ENCODE results near the gene PPP3CA.
A peak's percentile ranks its signal among the peaks of the same experiment; 100 is the strongest.
"Not testable (repeated sequence)": the region's sequence is repeated elsewhere in the genome, so short reads cannot be mapped to it uniquely, and the experiment has no call there.

Gene PPP3CA

DNA sequence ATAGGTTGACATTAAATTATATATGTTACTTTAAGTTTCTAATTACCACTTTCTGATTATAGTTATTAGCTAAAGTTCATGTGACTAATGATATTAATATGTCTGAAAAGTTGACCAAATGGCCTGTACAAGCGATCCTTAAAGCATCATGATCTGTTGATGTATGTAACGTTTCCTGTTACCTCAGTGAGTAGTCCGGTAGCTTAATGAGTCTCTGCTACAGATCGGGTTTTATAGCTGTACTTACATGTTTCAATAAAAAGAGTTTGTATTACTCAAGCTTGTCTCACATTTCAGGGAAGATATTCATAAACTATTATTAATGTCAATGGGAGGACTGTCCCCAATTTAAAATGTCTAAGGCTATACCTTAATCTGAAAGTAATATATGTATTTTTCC is 246.3 kb downstream of the PPP3CA start:
- DNase-seq (ENCODE audit: low spot score) = no peak

DNA sequence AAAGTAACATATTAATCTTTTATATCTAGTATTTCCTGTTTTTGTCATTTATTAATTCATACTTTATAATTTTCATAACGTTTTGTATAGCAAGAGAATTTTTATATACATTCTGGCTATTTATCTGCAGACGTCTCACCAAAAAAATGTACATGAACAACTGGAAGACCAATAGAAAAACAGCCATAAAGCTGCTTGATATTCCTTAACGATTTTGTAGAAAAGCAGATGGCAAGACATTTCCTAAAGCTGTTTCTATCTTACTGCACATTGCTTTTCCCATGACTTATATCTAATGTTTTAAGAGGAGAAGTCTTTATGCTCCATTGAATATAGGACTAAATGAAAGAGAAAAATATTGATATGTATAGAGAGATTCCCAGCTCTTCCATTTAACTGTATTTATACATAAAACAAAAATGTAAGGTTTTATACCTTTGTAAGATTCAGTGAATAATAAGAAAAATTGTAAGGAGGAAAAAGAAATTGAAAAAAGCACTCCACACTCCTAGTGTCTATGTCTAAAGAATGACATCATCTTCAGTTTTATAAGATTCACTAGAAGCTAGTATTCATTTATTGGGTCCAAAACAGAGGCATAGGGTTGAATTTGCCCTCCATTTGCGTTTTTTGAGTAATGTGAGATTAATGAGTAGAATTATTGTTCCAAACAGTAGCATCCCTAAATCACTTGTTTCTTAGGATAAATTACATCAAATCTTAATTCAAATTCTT is 248.5 kb downstream of the PPP3CA start:
- DNase-seq (ENCODE audit: low spot score) = no peak

DNA sequence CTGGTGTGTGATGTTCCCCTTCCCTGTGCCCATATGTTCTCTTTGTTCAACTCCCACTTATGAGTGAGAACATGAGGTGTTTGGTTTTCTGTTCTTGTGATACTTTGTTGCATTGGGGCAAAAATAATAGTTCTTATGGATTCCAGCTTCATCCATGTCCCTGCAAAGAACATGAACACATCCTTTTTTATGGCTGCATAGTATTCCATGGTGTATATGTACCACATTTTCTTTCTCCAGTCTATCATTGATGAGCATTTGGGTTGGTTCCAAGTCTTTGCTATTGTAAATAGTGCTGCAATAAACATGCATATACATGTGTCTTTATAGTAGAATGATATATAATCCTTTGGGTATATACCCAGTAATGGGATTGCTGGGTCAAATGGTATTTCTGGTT is 254.7 kb downstream of the PPP3CA start:
- not testable (repeated sequence) for DNase-seq (ENCODE audit: low spot score)

DNA sequence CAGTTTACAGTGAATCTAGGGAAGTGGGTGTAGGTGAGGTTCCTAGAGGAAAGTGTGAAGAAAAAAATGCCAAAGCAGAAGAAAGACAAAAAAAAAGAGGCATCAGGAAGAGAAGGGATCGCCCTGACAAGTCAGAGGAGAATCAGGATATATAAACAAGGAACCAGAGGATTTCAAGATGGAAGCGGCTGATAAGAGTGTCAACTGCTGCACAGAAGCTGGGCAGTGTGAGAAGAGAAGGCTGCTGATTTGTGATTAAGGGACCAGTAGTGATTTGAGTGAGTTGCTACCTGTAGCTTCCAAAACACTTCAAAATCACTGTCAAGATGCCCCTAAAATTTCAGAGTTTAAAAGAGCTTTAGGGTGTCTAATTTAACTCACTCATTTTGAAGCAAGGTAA is 258.2 kb downstream of the PPP3CA start:
- no peak for DNase-seq (ENCODE audit: low spot score)

DNA sequence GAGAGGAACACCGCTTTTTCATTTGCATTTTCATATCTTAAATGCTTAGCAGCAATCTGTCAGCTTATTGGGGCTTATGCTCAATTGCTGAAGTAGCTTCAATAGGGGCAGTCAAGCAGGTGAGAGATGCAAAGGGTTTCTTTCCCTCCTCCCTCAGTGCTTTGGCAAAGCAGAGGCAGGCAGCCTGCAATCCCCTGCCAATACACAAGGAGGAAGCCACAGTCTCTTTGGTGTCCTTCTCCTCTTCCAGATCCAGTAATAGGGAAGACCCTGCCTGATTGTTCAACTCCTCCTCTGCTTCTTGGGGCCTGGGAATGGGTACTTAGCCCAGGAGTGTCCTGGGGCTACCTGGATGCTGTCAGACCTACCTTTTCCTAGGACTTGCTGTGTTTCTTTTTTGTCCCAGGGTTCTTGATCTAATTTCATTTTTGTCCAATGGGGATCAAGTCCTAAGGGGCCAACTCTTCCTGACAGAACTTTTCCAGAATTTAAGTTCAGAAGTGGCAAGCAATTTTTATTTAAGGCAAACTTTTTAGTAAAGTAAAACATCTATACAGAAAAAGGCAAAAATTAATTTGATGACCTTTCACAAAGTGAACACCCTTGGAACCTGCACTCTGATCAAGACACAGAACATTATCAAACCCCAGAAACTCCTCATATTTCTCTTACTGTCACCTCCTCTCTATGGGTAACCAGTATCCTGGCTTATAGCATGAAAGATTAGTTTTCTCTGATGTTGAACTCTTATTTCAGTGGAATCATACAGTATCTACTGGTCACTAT is 260.3 kb downstream of the PPP3CA start:
- DNase-seq (ENCODE audit: low spot score) = no peak

DNA sequence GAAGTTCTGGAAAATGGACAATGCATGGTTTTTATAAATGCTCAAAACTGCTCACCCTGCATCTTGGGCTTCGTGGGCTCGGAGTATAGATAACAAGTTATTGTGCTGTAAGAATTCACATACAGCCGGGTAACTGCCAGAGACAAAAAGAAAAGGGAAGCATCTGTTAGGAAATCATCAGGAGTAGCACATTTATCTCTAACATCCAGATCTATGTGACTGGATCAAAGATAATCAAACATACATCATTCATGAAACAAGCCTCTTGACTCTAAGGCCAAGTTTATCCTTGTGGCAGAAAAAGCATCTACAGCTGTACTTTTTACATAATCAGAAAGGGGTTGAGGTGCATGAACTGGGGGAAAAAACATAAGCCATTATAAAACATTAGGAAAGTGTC is 264.2 kb downstream of the PPP3CA start:
- no peak for DNase-seq (ENCODE audit: low spot score)

DNA sequence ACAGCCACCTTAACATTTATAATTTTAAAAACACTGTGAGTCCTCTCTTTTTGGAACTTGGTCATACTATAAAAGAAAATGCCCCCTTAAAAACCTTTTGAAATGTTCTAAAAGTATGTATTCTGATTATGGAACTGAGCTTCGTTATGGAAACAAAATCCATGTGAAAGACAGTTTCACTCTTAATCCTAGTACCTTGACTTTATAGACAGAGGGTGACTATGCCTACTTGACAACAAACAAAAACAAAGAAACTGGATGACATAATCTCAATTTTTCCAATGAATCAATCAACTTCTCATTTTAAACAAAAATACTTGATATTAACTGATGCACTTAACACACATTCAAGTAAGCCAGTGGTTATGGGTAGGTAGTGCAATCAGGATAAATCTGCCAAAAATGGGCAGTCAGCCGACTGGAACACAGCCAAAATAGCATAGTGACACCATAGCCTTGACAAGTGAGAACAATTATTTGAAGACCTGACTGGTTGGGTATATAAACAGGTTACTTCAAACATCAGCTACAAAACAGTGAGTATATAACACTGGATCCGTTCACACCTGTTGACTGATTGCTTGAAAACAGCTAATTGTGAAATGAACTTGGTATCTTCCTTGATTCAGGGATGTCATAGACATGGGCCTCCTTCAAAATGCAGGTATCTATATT is 265.5 kb downstream of the PPP3CA start:
- DNase-seq (ENCODE audit: low spot score) = peak; percentile 15

DNA sequence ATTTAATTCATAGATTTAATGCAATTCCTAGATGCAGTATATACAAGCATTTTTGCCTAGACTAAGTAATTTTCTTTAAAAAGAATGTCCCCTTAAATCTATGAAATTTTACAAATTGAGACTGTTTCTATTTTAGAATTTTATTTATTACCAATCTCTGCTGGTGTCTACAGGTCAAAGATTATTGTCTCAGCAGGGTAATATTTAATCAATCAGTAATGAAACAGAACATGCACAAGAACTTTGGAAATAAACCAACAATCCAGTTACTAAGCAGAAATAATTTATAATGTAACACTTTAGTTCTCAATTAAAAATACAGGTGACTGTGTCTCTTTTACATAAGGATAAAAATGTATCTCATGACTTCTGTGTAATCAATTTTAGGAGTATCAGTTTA is 266.2 kb downstream of the PPP3CA start:
- no peak for DNase-seq (ENCODE audit: low spot score)

DNA sequence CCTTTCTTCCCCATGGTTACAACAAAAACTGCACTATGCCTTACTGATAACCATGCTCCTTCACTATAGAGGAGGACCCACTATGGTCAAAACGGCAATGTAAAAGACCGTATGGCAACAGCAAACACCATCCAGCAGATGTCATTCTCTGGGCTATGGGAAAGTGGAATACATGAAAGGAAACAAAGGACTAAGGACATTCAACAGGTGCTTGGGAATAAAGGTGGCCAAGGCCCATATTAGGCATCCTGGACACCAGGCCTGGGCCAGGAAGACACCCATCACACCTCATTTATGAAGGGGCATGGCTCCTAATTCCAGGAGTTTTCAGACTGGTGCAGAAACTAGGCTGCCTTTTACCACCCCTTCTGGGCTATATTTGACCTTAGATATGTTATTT is 268.4 kb downstream of the PPP3CA start:
- no peak for DNase-seq (ENCODE audit: low spot score)

DNA sequence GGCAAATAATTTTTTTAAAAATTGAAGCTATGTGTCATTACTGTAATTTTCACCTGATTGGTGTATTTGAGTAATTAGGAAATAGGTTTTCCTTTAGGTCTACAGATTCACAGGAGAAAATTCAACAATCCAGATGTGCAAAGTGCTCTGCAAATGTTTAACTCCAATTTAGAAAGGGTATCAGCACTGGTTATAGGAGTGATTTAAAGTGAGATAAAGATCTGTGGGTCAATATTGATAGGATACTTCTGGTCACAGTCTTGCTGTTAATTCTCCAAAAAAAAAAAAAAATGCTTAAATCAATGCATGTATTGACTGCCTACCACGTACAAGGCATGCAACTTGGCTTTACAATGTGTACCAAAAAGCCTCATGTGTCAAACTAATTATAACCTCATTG is 271.3 kb downstream of the PPP3CA start:
- DNase-seq (ENCODE audit: low spot score) = no peak

DNA sequence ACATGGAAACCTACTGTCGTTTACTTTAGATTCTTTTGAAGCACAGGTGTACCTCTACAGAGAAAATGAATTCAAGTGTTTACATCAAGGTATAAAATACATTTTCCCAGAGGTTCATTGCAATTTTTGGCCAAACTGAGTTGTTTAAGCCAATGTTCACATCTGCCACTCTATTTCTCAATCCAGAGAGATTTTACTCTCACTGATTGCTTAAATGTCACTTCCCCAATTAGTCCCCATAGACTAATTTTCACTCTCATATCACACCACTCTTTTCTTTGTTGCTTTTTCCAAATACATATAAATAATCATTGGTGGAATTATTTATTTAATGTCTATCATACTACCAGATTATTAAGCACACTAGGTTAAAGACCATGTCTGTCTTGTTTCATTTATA is 271.8 kb downstream of the PPP3CA start:
- DNase-seq (ENCODE audit: low spot score) = no peak

DNA sequence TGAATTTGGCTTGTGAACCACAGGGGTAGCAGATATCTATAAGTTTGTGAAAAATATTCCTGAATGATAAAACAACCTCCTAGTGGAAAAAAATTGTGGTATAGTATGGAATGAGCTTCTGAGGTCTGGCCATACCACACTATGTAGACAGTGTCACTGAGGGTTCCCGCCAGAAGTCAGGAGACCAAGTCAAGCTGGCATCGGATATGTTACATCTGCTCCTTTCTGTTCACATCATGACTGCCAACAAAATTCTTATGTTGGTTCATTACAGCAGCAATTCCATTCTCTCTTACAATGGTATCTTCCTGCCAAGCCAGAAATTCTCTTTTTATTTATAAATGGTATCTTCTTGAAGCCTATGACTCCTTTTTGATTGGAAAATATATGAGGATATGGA is 273.0 kb downstream of the PPP3CA start:
- DNase-seq (ENCODE audit: low spot score) = no peak

DNA sequence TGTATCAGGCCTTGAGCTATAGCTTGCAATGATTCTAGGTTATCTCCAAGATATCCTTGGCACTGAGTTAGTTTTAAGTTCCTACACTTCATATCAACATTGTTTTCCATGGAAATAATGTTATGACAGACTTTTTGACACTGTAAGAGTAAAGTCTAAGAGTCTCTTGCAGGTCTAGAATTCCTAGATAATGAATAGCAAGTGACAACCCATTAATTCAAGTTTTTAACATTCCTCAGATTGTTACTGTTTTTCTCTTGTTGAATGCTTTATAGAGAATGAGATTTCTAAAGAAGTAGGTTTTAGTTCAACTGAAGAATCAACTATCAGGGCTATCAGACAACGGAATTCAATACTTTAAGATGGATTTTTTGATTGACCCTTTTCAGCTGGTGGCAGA is 276.1 kb downstream of the PPP3CA start:
- no peak for DNase-seq (ENCODE audit: low spot score)

DNA sequence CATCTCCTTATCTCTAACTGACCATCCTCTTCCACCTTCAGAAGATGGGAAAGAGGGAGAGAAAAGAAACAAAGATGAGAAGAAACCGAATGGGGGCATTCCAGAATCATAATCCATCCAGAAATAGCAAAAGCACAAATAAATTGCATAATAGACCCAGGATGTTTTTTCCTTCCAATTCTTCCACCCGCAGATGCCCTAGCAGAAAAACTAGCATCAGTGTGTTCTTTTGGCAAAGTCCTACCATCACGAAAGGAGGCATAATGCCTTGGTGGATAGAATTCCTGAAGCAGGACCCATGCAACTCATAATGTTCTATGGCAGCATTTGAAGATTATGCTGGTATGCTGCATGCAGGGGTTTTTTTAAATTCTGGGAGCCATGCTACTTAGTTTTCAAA is 279.2 kb downstream of the PPP3CA start:
- DNase-seq (ENCODE audit: low spot score) = no peak

DNA sequence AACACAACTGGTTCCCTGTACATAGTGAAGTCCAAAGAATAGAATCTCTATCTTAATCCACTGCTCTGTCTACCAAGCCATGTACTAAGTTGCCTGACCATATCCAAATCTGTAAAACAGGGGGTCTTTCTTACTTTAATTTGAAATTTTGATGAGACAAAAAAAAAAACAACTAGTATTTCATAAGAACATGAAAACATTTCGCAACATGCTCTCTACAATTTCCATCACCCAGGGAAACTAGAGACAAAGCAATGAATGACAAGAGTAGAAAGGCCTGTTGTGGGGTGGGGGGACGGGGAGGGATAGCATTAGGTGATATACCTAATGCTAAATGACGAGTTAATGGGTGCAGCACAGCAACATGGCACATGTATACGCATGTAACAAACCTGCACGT is 279.9 kb downstream of the PPP3CA start:
- no peak for DNase-seq (ENCODE audit: low spot score)

DNA sequence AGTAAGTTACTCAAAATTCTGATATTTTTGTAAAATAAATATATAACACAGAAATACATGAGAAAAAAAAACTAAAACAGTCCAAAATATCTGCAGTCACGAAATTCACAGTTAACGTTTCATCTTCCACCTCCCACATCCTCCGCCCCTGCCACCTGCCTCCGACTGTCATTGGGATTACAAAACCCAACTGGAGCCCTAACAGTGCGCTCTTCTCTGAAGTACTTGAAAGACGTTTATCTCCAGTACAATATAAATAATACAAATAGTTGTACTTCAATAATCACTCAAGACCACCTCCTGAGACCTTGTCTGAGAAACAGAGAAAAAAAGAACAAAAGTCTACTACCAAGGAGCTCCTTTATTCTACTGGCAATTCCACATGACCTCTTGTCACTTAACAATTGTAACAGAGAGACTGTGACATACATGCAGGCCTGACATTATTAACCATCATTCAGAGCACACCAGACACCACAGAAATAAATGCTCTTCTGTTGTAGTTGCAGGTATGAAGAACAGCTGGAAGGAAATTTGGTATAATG is 280.6 kb downstream of the PPP3CA start:
- no peak for DNase-seq (ENCODE audit: low spot score)

DNA sequence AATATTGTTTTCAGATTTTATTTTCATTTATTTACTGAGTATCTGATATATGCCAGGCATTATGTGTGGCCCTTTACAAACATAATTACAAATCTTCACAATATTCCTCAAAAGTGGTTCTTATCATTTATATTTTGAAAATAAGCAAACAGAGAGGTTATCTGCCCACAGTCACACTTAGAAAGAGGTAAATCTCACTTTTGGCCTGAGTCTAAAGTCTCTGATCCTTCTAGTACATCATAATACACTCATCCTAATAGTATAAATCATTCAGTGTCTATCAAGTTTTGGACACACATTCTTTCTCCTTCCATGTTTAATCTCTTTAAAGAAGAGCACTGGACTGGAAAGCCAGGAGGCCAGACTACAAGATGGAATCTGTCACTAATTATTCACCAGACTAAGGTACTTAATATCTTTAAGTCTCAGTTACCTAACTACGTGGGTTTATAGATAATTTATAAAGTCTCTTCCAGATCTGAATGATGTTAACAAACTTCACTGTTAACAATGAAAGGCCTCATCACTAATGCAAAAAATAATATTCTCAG is 281.3 kb downstream of the PPP3CA start:
- peak; percentile 72 for DNase-seq (ENCODE audit: low spot score)

DNA sequence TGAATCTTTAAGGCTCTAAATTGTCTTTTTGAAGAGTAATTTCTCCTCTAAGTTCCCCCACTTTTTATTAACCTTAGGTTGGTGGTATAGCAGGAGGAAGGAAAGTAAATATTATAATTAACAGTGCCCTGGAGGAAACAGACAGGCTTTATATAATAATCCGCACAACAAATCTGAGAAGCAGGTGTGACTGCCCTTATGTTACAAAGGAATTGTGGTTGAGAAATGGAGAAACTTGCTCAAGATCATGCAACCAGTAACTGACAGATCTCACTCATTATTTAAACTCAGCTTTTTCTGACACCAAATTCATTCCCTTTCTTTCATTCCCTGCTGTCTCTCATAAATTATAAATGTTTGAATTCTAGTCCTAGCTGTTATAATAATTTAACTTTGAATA is 282.0 kb downstream of the PPP3CA start:
- DNase-seq (ENCODE audit: low spot score) = no peak

DNA sequence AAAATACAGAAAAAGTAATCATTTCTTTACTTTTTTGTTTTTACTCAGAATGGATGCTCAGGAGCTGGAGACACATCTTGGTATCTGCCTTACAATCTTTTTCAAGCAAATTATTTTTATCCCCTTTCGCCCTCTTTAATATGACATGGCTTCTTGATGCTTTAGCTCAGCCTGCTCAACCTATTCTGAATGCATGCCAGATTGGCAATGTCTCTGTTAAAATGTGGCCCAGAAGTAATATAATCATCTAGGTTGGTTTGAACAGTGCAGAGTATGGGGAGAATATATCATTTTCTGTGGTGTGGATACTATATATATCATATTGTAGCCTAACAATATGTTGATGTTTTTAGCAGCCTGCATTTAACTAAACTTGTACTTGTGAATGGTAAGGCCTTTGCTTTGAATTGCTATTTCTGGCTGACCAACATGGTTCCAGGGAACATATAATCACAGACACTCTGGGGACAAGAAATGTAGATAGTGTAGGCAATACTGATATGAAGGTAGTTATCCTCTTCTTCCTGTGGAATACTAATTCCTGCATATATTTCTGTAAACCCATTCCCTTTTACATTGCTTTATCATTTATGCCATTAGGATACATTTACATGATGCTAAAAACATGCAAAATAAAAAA is 282.7 kb downstream of the PPP3CA start:
- DNase-seq (ENCODE audit: low spot score) = no peak

DNA sequence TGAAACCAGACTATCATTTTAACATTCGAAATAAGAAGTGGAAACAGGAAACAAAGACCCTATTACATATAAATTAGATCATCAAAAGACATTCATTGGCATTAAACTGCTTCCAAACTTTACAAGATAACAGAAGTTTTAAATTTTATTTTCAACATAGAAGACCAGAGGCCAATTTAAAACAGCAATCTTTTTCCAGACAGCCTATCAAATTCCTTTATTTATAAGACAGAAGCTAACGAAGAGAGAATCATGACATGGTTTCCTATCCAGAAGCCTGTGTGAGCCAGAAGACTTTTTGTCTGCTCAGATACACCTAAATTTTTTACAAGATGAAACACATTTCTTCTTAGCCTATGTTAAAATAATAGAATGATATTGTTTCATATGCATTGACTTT is 291.9 kb downstream of the PPP3CA start:
- DNase-seq (ENCODE audit: low spot score) = no peak

DNA sequence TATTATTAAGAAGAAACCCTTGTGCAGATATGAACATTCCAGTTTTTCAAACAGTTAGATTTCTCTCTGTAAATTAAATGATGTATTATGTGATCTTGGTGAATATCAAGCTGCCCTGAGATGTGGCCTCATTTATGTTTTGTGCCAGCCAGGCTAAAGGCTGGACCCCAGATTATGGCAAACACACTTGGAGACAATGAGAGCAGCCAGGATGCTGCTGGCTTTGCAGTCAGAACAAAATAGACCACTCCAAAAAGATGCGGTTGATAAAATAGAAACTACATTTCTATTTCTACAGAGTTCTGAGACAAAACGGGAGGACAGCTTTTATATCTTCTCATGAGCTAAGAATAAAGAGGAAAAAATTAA is 296.5 kb downstream of the PPP3CA start:
- no peak for DNase-seq (ENCODE audit: low spot score)
